GM18858 (cell line): ENCODE data around the gene TBCD.

Source experiments
- ATAC-seq: cut with Tn5 transposase; IDR thresholded peaks from one replicate; pipeline ENCODE4 v1.9.1; 2021; ENCODE audit not compliant: unreplicated experiment

Gene TBCD

GRCh38 chr17:82898976-82899514 lies 147.2 kb downstream of the TBCD start:
- ATAC-seq: no peak

- no peak for ATAC-seq
Observed at GRCh38 chr17:82899941-82900340, 148.1 kb downstream of the TBCD start.

- ATAC-seq: no peak
Observed at GRCh38 chr17:82900741-82901140, 148.9 kb downstream of the TBCD start.

GRCh38 chr17:82901356-82901755 lies 149.5 kb downstream of the TBCD start:
- ATAC-seq: no peak

GRCh38 chr17:82901856-82902255 lies 150.0 kb downstream of the TBCD start:
- ATAC-seq: no peak

- ATAC-seq: no peak
Observed at GRCh38 chr17:82902972-82903874, 151.4 kb downstream of the TBCD start.

- no peak for ATAC-seq
Observed at GRCh38 chr17:82905130-82905529, 153.3 kb downstream of the TBCD start.

- ATAC-seq: no peak
Observed at GRCh38 chr17:82907797-82908542, 156.1 kb downstream of the TBCD start.

- ATAC-seq: no peak
Observed at GRCh38 chr17:82908543-82909160, 156.8 kb downstream of the TBCD start.

- ATAC-seq: no peak
Observed at GRCh38 chr17:82909322-82909904, 157.5 kb downstream of the TBCD start.

- ATAC-seq: no peak
Observed at GRCh38 chr17:82910041-82910481, 158.2 kb downstream of the TBCD start.

- no peak for ATAC-seq
Observed at GRCh38 chr17:82910770-82911169, 158.9 kb downstream of the TBCD start.

- ATAC-seq: no peak
Observed at GRCh38 chr17:82911822-82912221, 160.0 kb downstream of the TBCD start.

- no peak for ATAC-seq
Observed at GRCh38 chr17:82912484-82913089, 160.7 kb downstream of the TBCD start.

GRCh38 chr17:82913304-82914043 lies 161.6 kb downstream of the TBCD start:
- ATAC-seq: no peak

GRCh38 chr17:82914375-82914774 lies 162.5 kb downstream of the TBCD start:
- ATAC-seq: no peak

- ATAC-seq: no peak
Observed at GRCh38 chr17:82915010-82915756, 163.3 kb downstream of the TBCD start.

- ATAC-seq: no peak
Observed at GRCh38 chr17:82915757-82916027, 163.8 kb downstream of the TBCD start.

GRCh38 chr17:82917699-82918345 lies 166.0 kb downstream of the TBCD start:
- no peak for ATAC-seq
